ENCODE data around the gene ETS1.
A peak's percentile ranks its signal among the peaks of the same experiment; 100 is the strongest.

Gene ETS1

DNA sequence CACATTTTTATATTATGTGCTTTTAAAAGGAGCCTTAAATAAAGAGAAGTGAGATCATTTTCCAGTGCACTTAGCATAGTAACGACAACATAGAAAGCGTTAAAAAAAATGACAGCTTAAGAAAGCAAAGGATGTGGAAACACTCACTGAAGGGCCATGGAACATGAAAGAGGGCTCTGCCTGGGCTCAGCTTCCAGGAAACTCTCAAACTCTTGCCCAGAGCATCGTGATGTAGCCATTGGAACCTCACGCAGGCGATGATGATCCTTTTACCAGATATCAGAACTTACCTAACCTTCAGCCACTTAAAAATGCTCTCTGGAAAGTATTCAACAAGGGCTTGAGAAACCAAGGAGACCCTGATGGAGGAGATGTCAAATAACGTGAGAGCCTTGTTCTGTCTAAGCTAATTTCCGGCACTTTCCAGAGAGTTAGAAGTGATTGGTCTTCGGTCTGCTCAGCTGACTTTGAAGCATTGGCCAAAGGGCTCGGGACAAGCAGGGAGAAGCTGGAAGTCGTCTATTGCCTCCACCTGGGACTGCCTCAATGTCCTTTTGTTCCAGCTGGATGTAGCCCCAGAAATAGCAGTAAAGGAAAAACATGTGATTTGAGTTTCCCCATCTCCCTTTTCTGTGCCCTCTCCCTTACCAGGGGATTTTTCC is 21.5 kb upstream of the ETS1 start:
- no peaks in the 10 kb centered on the region for H3K9me3 ChIP-seq

DNA sequence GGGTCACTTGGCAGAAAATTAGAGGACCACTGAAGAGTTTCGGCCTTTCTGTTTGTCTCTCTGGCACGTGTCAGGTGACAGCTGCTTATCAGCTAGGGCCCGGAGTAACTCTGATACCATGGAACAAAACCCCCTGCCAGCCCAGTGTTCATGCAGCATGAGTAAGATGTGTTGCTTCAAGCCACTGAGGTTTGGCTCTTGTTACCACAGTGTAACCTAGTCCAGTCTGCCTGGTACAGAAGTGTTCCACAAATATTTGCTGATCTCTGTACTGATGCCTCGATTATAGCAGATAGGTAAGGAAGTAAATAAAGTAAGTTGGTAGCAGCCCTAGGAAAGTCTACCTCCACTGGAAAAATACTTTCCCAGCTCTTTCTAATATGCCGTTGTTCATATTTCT is 20.5 kb upstream of the ETS1 start:
- Histone ChIP-seq H3K4me3 (no peak overlapping the region), H4K20me1 (no peaks in the 10 kb centered on the region), H3K4me1 (peaks cover 78% of the 10 kb centered on the region), H3K9ac (no peak overlapping the region), H3K4me2 (peak overlapping the region; percentile 86; the same call in 1 of the 2 replicates), H3K27me3 (no peaks in the 10 kb centered on the region), H3K36me3 (no peaks in the 10 kb centered on the region), H3K27ac (peak overlapping the region; percentile 96), H3K9me3 (no peaks in the 10 kb centered on the region)
- no peak for TF ChIP-seq Cebpa-rat (IDR thresholded peaks at IDR 0.05)

More for the DNA sequence above, 21.5 kb upstream of the ETS1 start:
- Histone ChIP-seq H3K4me2 (peak overlapping the region; percentile 86), H3K9ac (peak overlapping the region; percentile 82), H3K27ac (peak overlapping the region; percentile 96), H3K36me3 (no peaks in the 10 kb centered on the region), H3K4me1 (peaks cover 78% of the 10 kb centered on the region), H3K27me3 (no peaks in the 10 kb centered on the region), H3K4me3 (no peak overlapping the region), H4K20me1 (no peaks in the 10 kb centered on the region)
- TF ChIP-seq Cebpa-rat (IDR thresholded peaks at IDR 0.05): no peak

DNA sequence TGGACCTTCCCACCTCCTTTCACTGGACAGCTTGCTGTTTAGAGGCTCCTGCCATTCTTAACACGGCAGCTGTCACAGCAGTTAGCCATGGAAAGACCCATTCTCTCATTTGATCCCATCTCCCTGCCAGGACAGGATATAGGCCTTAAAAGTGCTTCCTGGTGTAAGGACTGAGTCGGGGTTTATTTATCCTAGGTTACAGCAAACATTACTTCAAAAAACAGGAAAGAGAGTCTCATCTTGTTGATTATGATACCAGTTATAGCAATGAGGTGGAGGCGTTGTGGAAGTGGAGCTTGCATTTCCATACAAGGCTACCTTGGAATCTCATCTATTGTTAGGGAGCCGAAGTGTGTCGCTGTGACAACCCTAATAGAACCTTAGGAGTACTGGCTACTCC is 17.4 kb upstream of the ETS1 start:
- peaks cover 54% of the 10 kb centered on the region for H3K4me1 ChIP-seq
- H3K9ac ChIP-seq: no peak overlapping the region
- no peaks in the 10 kb centered on the region for H3K27me3 ChIP-seq
- H3K27ac ChIP-seq: peak overlapping the region; percentile 47
- H3K4me2 ChIP-seq: peak overlapping the region; percentile 38
- no peak overlapping the region for H3K4me3 ChIP-seq
- no peaks in the 10 kb centered on the region for H3K36me3 ChIP-seq
- no peaks in the 10 kb centered on the region for H4K20me1 ChIP-seq
- no peak for TF ChIP-seq Cebpa-rat (IDR thresholded peaks at IDR 0.05)
- no peaks in the 10 kb centered on the region for H3K9me3 ChIP-seq

DNA sequence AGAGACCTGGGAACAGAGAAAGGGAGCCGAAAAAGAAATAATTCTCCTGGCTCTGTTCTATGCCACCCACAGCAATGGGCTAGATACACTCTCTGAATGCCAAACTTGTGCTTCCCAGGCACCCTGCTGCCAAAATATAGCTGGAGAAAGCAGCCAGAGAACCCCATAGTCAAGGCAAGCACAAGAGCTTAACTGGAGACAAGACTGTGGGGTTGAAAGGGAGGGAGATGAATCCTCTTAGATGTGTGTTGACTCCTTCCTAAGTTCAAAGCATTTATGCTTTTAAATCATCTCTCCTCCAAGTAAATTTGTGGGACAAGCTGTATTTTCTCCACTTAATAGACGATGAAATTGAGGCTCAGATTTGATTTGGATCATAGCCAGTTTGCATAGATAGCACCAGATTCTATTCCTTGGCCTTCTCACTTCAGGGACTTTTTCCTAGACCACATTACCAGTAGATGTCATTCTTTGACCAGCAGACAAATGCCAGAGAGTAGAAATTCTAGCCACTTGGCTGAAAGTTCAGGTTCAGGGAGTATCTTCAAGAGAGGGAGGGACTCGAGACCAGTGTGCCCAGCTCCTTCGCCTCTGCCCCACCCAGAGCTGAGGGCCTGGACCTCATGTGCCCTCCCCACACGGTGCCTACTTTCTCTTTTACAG is 16.5 kb upstream of the ETS1 start:
- TF ChIP-seq Cebpa-rat (IDR thresholded peaks at IDR 0.05): no peak

DNA sequence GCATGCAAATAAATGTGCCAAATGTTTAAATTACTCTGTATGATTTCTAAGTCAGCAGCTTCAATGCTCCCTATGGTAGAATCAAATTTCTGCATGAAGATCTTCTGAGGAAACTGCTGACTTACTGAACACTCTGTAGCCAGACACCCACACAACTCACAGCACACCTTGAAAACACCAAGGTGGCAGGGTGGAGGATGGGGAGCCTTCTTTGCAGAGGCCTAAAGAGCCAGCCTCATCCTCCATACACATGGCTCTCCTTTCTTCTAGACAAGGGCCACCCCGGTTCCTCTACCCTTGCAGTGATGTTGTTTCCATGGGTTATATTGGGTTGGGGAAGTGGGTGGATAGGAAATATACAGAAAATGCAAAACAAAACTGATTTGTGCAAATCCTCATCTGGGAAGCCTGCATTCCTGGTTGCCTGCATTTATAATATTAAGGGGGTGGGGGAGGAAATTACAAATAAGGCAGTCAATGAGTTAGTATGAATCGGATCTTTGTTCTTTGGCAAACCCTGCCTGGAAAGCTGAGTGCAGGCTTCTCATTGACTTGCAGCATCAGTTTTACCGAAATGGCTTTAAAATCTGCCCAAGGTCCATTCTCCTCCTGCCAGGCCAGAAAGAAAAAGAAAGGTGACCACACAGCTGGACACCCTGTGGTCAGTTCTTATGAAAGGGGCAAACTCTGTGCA is 15.8 kb upstream of the ETS1 start:
- Histone ChIP-seq H3K27ac (no peak overlapping the region), H3K4me2 (no peak overlapping the region), H3K9ac (no peak overlapping the region), H3K27me3 (no peaks in the 10 kb centered on the region), H3K4me3 (no peak overlapping the region), H4K20me1 (no peaks in the 10 kb centered on the region), H3K9me3 (no peaks in the 10 kb centered on the region), H3K36me3 (no peaks in the 10 kb centered on the region), H3K4me1 (peaks cover 38% of the 10 kb centered on the region)
- no peak for TF ChIP-seq Cebpa-rat (IDR thresholded peaks at IDR 0.05)

More for the DNA sequence above, 16.5 kb upstream of the ETS1 start:
- H3K9me3 ChIP-seq: no peaks in the 10 kb centered on the region
- H3K4me1 ChIP-seq: peaks cover 46% of the 10 kb centered on the region
- H3K4me2 ChIP-seq: peak overlapping the region; percentile 38
- H3K27me3 ChIP-seq: no peaks in the 10 kb centered on the region
- H3K36me3 ChIP-seq: no peaks in the 10 kb centered on the region
- peak overlapping the region; percentile 42; the same call in 1 of the 2 replicates for H3K9ac ChIP-seq
- no peak overlapping the region for H3K4me3 ChIP-seq
- no peaks in the 10 kb centered on the region for H4K20me1 ChIP-seq
- peak overlapping the region; percentile 47 for H3K27ac ChIP-seq

DNA sequence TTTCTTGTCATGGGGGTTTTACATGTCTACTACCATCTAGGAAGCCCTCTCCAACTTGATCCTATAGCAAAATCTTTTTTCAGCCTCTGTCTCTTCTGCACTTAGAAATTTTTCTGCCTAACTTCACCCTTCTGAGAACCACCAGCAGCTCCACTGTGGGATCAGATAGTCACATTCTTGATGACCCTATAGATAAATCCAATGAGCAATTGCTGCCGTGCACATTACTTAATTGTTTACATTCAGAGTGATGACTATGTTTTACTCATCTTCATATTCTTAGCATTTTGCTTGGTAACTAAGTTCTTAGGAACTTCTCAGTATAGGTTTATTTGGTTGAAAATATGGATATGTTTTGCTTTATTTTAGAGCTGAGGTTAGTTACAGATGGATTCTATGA is 12.4 kb upstream of the ETS1 start:
- no peak overlapping the region for H3K4me3 ChIP-seq
- no peak overlapping the region for H3K9ac ChIP-seq
- H3K36me3 ChIP-seq: no peaks in the 10 kb centered on the region
- peaks cover 34% of the 10 kb centered on the region for H3K4me1 ChIP-seq
- H3K9me3 ChIP-seq: no peaks in the 10 kb centered on the region
- H3K27ac ChIP-seq: no peak overlapping the region
- no peak for TF ChIP-seq Cebpa-rat (IDR thresholded peaks at IDR 0.05)
- no peak overlapping the region for H3K4me2 ChIP-seq
- no peaks in the 10 kb centered on the region for H3K27me3 ChIP-seq
- no peaks in the 10 kb centered on the region for H4K20me1 ChIP-seq

DNA sequence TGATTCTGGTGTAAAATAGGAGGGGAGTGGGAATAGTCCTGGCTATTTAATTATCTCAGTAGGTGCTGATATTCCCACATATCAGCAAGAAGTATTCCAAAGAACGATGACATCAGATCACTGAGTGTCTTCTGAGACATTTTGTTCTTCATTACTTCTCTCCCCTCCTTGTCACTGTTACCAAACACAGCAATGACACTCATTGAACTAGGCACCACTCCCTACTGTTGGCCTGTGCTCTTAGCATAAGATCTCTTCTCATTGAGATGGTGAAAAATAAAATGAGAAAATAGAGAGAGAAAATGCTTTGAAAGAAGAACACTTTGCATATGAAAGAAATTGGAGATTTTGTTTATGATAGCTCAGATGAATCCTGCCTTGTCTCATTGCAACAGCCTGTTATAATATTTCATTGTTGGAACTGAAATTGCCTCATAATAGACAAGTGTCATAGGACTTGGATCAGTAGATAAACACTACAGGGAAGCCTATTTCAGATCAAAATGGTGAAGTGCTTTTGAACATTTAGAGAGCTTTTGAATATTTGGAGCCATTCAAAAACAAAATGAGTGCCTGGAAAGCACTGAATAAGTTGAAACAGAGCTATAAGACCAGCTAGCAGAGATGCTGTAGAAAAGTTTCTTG is 11.3 kb upstream of the ETS1 start:
- TF ChIP-seq Cebpa-rat (IDR thresholded peaks at IDR 0.05): no peak
- Histone ChIP-seq H3K27me3 (no peaks in the 10 kb centered on the region), H3K4me1 (peaks cover 28% of the 10 kb centered on the region), H3K36me3 (no peaks in the 10 kb centered on the region), H3K4me2 (no peak overlapping the region), H3K9me3 (no peaks in the 10 kb centered on the region), H3K9ac (no peak overlapping the region), H3K27ac (no peak overlapping the region), H3K4me3 (no peak overlapping the region), H4K20me1 (no peaks in the 10 kb centered on the region)

DNA sequence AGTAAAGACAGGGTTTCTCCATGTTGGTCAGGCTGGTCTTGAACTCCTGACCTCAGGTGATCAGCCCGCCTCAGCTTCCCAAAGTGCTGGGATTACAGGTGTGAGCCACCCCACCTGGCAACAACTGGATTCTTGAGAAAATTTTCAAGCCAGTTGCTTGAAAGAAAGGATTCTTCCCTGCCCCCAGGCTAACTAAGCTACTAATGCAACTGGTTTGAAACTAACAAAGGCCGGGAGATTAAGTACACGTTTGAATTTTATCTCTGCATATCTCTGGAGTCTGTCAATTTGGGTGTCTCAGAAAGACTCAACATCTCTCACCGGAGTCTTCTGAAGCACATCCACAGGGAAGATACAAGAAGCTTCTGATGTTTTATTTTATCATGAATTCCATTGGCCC is 10.7 kb upstream of the ETS1 start:
- no peak for TF ChIP-seq Cebpa-rat (IDR thresholded peaks at IDR 0.05)
- no peaks in the 10 kb centered on the region for H3K36me3 ChIP-seq
- no peak overlapping the region for H3K27ac ChIP-seq
- H3K9ac ChIP-seq: no peak overlapping the region
- no peaks in the 10 kb centered on the region for H4K20me1 ChIP-seq
- H3K27me3 ChIP-seq: no peaks in the 10 kb centered on the region
- no peaks in the 10 kb centered on the region for H3K9me3 ChIP-seq
- no peak overlapping the region for H3K4me3 ChIP-seq
- H3K4me1 ChIP-seq: peaks cover 28% of the 10 kb centered on the region
- no peak overlapping the region for H3K4me2 ChIP-seq

DNA sequence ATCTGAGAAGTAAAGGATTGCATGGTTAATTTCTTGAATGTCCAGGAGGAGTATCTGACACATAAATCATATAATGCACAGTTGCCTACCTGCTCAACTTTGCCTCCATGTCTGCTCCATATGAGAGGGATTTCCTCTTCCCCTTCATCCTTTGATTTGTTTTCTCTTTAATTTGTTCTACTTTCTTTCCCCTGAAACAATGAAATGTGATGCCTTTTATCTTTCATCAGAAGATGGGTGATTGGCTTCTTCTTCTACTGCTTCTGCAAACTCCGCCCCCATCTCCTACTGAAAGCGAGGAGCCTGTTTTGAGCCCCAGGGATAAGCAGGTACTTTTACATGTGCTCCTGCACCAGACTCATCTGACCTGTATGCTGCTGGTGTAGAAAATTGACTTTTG is 9.9 kb upstream of the ETS1 start:
- Histone ChIP-seq H3K9me3 (no peaks in the 10 kb centered on the region), H3K4me2 (no peak overlapping the region), H3K9ac (no peak overlapping the region), H3K4me3 (no peak overlapping the region), H3K27me3 (no peaks in the 10 kb centered on the region), H3K36me3 (no peaks in the 10 kb centered on the region), H3K4me1 (peaks cover 24% of the 10 kb centered on the region), H3K27ac (no peak overlapping the region), H4K20me1 (no peaks in the 10 kb centered on the region)
- TF ChIP-seq Cebpa-rat (IDR thresholded peaks at IDR 0.05): no peak

DNA sequence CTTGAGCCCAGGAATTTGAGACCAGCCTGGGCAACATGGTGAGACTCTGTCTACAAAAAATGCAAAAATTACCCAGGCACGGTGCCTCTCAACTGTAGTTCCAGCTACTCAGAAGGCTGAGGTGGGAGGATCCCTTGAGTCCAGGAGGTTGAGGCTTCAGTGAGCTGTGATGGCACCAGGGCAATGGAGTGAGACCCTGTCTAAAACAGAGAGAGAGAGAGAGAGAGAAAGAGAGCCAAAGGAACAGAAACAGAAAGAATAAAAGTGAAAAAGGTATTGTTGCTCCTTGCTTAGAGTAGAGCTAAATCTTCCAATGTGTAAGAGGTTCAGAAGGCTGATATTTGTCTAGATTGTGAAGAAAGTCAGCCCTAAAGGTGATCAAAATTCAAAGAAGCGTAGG is 8.9 kb upstream of the ETS1 start:
- no peak overlapping the region for H3K9ac ChIP-seq
- no peaks in the 10 kb centered on the region for H3K27me3 ChIP-seq
- H3K4me1 ChIP-seq: peaks cover 24% of the 10 kb centered on the region
- H3K4me2 ChIP-seq: peak overlapping the region; percentile 41
- no peak for TF ChIP-seq Cebpa-rat (IDR thresholded peaks at IDR 0.05)
- H3K4me3 ChIP-seq: no peak overlapping the region
- no peaks in the 10 kb centered on the region for H3K9me3 ChIP-seq
- no peak overlapping the region for H3K27ac ChIP-seq
- no peaks in the 10 kb centered on the region for H4K20me1 ChIP-seq
- no peaks in the 10 kb centered on the region for H3K36me3 ChIP-seq

Measured in BLaER1 (cell line).